ENCODE measurements around the gene PRKAR1B. TPM values are rescaled to one million over a fixed set of nuclear protein-coding genes. Genes with fewer than 3 reads are reported as not detected.

PRKAR1B gene
- total RNA-seq, 2 donors from 2014 or later = 33.5 to 43.2 TPM

DNA sequence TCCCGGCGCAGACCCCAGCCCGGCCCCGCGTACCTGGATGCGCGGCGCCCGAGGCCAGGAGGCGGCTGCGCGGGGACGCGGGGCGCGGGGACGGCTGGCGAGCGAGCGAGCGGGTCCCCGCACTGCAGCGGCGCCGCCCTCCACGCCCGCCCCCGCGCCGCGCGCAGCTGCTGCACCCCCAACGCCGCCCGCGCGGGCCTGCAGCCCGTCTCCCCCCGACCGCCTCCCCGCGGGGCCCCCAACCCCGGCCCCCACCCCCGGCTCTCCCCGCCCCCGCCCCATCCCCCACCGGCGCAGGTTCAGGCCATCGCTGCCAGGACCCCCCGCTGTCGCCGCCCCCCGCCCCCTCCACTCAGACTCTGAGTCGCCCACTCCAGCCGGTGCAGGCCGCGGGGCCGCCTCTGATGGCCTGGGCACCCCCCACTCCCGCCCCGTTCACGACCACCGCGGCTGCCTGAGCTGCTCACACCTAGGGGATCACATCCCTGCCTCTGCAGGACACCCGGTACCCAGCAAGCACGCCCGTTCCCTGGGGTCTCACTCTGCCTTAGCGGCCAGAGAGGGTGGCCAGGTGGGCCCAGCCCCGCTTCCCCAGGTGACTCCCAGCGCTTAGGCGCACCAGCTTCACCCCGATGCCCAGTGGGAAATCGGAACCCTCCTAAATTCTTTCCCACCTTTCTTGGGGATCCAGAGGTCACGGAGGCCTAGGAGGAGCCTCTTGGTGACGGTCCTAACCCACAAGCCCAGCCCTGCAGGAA is 14.5 kb downstream of the PRKAR1B start:
- no peaks in the 10 kb centered on the region for H3K4me1 ChIP-seq (ENCODE audit: control insufficient read depth, insufficient read depth, low read length)
- Mint-ChIP-seq H3K27ac (no peak overlapping the region), H3K4me3 (peak overlapping the region; percentile 57), H3K27me3 (ENCODE audit: insufficient read depth) (no peaks in the 10 kb centered on the region), H3K36me3 (ENCODE audit: low read depth) (peaks cover 22% of the 10 kb centered on the region), H3K4me1 (peaks cover 4% of the 10 kb centered on the region), H3K9me3 (no peaks in the 10 kb centered on the region)
- no peak overlapping the region for H3K9ac ChIP-seq (ENCODE audit: extremely low read depth, low read length, poor library complexity, severe bottlenecking)
- no peaks in the 10 kb centered on the region for H3K36me3 ChIP-seq (ENCODE audit: control insufficient read depth, insufficient read depth, low read length)
- WGBS, 2 experiments (ENCODE audit: insufficient coverage in 1 of 2, insufficient read length in 1 of 2) = 26 to 100% methylated on average over 1 to 48 of the region's 74 CpGs
- H3K27me3 ChIP-seq (ENCODE audit: control insufficient read depth, insufficient read depth, low read length, poor library complexity, severe bottlenecking) = no peaks in the 10 kb centered on the region
- TF ChIP-seq, protein P1, sequence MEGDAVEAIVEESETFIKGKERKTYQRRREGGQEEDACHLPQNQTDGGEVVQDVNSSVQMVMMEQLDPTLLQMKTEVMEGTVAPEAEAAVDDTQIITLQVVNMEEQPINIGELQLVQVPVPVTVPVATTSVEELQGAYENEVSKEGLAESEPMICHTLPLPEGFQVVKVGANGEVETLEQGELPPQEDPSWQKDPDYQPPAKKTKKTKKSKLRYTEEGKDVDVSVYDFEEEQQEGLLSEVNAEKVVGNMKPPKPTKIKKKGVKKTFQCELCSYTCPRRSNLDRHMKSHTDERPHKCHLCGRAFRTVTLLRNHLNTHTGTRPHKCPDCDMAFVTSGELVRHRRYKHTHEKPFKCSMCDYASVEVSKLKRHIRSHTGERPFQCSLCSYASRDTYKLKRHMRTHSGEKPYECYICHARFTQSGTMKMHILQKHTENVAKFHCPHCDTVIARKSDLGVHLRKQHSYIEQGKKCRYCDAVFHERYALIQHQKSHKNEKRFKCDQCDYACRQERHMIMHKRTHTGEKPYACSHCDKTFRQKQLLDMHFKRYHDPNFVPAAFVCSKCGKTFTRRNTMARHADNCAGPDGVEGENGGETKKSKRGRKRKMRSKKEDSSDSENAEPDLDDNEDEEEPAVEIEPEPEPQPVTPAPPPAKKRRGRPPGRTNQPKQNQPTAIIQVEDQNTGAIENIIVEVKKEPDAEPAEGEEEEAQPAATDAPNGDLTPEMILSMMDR (conservative IDR thresholded peaks at IDR 0.05) = no peak
- H3K4me3 ChIP-seq (ENCODE audit: low read length) = no peak overlapping the region
- no peaks in the 10 kb centered on the region for H3K9me3 ChIP-seq (ENCODE audit: control insufficient read depth, low read length)
- peak; percentile 68 for DNase-seq
- H3K27ac ChIP-seq (ENCODE audit: low read depth, low read length) = no peak overlapping the region

DNA sequence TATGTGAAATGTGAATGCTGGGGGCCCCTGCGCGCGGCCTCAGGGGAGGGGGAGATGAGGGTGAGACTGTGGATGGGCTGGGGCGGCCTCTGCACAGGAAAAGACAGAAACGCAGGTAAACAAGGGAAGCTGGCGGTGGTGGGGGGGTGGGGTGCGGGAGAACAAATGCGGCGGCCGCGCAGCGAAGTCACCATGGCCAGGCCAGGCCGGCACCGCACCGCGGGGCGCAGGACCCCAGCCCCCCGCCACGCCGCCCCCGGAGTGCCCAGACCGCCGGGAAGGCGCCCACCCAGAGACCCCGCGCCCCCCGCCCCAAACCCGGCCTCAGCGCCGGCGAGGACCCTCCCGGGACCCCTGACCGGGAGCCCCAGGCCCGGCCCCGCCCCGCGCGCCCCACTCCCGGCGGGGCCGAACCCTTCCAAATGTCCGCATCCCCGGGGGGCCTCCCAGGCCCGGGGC is 15.1 kb downstream of the PRKAR1B start:
- 15 to 25% methylated on average over 4 to 44 of the region's 44 CpGs for WGBS, 2 experiments (ENCODE audit: insufficient coverage in 1 of 2, insufficient read length in 1 of 2)
- no peak overlapping the region for H3K27ac Mint-ChIP-seq
- H3K9me3 Mint-ChIP-seq = no peaks in the 10 kb centered on the region
- Histone ChIP-seq H3K4me1 (ENCODE audit: control insufficient read depth, insufficient read depth, low read length) (no peaks in the 10 kb centered on the region), H3K27ac (ENCODE audit: low read depth, low read length) (no peak overlapping the region), H3K36me3 (ENCODE audit: control insufficient read depth, insufficient read depth, low read length) (no peaks in the 10 kb centered on the region), H3K9ac (ENCODE audit: extremely low read depth, low read length, poor library complexity, severe bottlenecking) (no peak overlapping the region), H3K27me3 (ENCODE audit: control insufficient read depth, insufficient read depth, low read length, poor library complexity, severe bottlenecking) (no peaks in the 10 kb centered on the region), H3K4me3 (ENCODE audit: low read length) (no peak overlapping the region), H3K9me3 (ENCODE audit: control insufficient read depth, low read length) (no peaks in the 10 kb centered on the region)
- peaks cover 4% of the 10 kb centered on the region for H3K4me1 Mint-ChIP-seq
- TF ChIP-seq, protein P1 (conservative IDR thresholded peaks at IDR 0.05) = no peak
- DNase-seq = no peak
- H3K27me3 Mint-ChIP-seq (ENCODE audit: insufficient read depth) = no peaks in the 10 kb centered on the region
- peak overlapping the region; percentile 57 for H3K4me3 Mint-ChIP-seq
- H3K36me3 Mint-ChIP-seq (ENCODE audit: low read depth) = peaks cover 26% of the 10 kb centered on the region

DNA sequence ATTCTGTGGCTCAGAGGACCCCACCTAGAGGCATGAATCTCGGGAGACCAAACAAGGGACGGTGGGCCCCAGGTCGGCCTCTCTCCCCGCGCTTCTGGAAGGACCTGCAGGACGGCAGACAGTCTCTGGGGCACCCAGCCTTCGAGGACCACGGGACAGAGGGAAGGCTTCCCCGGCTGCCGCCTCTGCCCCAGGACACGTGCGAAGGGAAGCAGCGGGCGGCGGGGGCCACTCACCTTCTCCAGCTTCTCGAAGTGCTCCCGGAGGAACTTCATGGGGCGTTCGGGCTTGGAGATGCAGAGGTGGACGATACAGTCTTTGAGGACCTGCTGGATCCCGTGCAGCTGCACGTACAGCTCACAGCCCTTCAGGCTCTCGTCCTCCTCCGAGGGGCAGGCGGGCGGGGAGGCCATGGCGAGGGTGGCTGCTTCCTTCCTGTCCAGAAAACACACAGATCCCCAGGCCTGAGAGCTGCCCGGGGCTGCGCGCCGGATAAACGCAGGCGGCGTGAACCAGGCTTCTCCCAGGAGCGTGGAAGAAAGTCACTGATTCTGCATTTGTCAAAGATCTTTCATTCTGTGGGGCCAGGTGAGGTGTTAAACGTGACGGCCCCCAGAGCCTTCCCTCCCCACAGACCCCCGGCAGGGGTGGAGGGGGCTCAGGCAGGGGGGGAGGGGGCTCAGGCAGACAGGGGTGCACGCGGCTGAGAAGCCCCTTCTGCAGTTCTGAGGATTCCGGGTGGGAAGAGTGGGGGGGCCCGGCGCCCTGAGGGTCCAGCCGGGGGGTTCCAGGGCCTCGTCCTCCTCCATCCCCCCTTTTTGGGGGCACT is 15.8 kb downstream of the PRKAR1B start:
- WGBS, 2 experiments (ENCODE audit: insufficient coverage in 1 of 2, insufficient read length in 1 of 2) = 90 to 96% methylated on average over 35 to 43 of the region's 45 CpGs
- no peak overlapping the region for H3K27ac Mint-ChIP-seq
- H3K4me3 Mint-ChIP-seq = peak overlapping the region; percentile 57

More for the DNA sequence above, 15.8 kb downstream of the PRKAR1B start:
- Mint-ChIP-seq H3K4me1 (peaks cover 4% of the 10 kb centered on the region), H3K36me3 (ENCODE audit: low read depth) (peaks cover 25% of the 10 kb centered on the region), H3K9me3 (no peaks in the 10 kb centered on the region), H3K27me3 (ENCODE audit: insufficient read depth) (no peaks in the 10 kb centered on the region)
- Histone ChIP-seq H3K4me1 (ENCODE audit: control insufficient read depth, insufficient read depth, low read length) (no peaks in the 10 kb centered on the region), H3K27me3 (ENCODE audit: control insufficient read depth, insufficient read depth, low read length, poor library complexity, severe bottlenecking) (no peaks in the 10 kb centered on the region), H3K27ac (ENCODE audit: low read depth, low read length) (no peak overlapping the region), H3K9ac (ENCODE audit: extremely low read depth, low read length, poor library complexity, severe bottlenecking) (no peak overlapping the region), H3K36me3 (ENCODE audit: control insufficient read depth, insufficient read depth, low read length) (no peaks in the 10 kb centered on the region), H3K4me3 (ENCODE audit: low read length) (no peak overlapping the region), H3K9me3 (ENCODE audit: control insufficient read depth, low read length) (no peaks in the 10 kb centered on the region)
- no peak for DNase-seq
- TF ChIP-seq, protein P1 (conservative IDR thresholded peaks at IDR 0.05) = no peak

All from endodermal cell (in vitro differentiated cells).